Testis (tissue), 2 donors: ENCODE measurements around the gene SERBP1.

Experiments used
- CTCF ChIP-seq, 3 experiments: fragments of 450-650 bp in 2 of 3; fragments of 200-600 bp in 1 of 3; sonication (generic) in 1 of 3; IDR thresholded peaks; one replicate each; pipeline ENCODE4 v1.5.1; 2016 to 2019; ENCODE audit warnings: antibody characterized with exemption in 3 of 3, mild to moderate bottlenecking in 2 of 3, moderate library complexity in 1 of 3
- POLR2A ChIP-seq: fragments of 450-650 bp; IDR thresholded peaks from one replicate; pipeline ENCODE4 v1.6.1; 2017; ENCODE audit warnings: antibody characterized with exemption, mild to moderate bottlenecking, moderate library complexity

DNA sequence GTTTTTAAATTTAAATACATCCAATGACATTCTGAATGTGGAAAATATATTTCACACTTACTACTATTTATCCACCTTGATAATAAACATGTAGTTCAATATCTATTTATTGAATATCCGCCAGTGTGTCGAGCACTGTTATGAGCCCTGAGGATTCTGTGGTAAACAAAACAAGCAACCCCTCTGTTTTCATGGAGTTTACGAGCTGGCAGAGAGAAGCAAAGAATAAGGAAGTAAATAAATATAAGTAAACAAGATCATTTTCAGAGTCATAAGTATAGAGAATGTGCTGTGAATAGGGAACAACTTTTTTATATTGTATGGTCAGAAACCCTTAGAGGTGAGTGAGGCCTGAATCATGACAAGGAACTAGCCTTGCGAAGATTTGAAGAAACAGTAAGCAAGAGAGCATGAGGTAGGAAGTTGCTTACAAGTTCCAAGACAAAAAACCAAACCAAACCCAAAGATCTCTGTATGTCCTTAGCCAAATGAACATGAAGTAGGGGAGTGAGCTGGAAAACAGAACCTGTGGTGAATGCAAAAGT is 6.4 kb upstream of the SERBP1 start:
- TF ChIP-seq CTCF (IDR thresholded peaks at IDR 0.05) (no peak), POLR2A (no peak)
